Aortic smooth muscle cell (primary cell): ENCODE data around the gene CLEC4C. TPM values are rescaled to one million over a fixed set of nuclear protein-coding genes. Genes with fewer than 3 reads are reported as not detected.

Experiments used
- total RNA-seq: library from RNA; depleted of rRNA; stranded (reverse); fragments of >200 nt; gene quantifications from 2 replicates; pipeline ENCODE4 v1.2.3, GENCODE V29; 2014

CLEC4C gene
- total RNA-seq = not detected in 2 replicates

GRCh38 chr12:7747246-7747645 lies at the start of gene CLEC4C:
TSS of gene CLEC4C (minus strand) at chr12:7747375. CDS start at chr12:7747348, 27 bp downstream.

DNA sequence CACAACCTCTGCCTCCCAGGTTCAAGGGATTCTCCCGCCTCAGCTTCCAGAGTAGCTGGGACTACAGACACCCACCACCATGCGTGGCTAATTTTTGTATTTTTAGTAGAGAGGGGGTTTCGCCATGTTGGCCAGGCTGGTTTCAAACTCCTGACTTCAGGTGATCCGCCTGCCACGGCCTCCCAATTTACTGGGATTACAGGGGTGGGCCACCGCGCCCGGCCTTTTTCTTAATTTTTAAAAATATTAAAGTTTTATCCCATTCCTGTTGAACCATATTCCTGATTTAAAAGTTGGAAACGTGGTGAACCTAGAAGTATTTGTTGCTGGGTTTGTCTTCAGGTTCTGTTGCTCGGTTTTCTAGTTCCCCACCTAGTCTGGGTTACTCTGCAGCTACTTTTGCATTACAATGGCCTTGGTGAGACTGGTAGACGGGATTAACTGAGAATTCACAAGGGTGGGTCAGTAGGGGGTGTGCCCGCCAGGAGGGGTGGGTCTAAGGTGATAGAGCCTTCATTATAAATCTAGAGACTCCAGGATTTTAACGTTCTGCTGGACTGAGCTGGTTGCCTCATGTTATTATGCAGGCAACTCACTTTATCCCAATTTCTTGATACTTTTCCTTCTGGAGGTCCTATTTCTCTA lies 41.8 kb upstream of the CLEC4C start, which contains the start of gene NANOG:
NANOG (plus strand) TSS at position 519 of the 645 bp plus-strand sequence. CDS start 213 bp downstream, outside the sequence.

DNA sequence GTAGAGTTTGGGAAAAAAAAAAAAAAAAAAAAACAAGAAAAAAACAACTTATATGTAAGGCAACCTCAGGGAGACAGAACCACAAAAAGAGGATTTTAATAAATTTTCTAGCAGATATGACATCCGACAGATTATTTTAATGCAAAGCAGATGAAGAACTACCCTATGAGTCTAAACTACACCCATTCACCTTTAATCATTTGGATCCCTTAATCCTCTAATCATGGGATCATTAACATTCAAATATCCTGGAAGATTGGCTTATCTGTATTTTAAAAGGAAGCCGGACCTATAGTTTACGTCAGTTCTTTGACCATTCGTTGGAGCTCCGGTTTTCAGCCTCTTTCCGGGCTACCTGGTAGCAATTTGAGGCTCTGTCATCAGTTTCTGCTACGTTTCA lies 36.0 kb downstream of the CLEC4C start, which contains the start of gene DPPA3:
DPPA3 (plus strand) TSS at position 301 of the 400 bp plus-strand sequence. CDS start 138 bp downstream, outside the sequence.

DNA sequence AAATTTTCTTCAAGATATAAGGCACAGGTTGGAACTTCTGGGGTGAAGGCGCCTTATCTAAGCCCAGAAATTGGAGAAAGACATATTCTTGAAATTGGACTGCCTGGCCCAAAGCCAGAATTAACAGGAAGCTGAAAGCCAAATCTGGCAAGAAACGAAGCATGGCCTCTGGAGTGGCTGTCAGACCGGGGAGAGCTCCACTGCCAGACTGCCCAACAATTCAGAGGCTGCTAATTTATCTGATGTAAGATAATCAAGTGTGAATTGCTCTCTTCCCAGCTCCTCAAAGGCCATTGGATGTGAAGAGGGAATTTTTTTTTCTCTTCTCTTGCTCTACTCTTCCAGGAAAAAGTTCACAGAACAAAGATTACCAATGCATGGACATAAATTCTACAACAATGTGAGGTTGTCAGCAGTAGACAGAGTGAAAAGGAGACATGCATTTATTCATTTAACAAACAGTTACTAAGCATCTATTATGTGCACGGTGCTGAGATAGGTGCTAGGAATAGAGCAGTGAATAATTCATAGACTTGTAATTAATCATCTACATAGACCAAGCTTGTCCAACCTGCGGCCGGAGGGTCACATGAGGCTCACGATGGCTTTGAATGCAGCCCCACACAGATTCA lies 51.5 kb downstream of the CLEC4C start, which contains the start of gene GDF3:
GDF3 (minus strand) TSS at position 210 of the 632 bp plus-strand sequence; CDS start at position 163, 47 bp downstream.

Other genes with a start within 250 kb of the CLEC4C start
- gene CD163, start 243.6 kb downstream of the CLEC4C start, total RNA-seq = under 0.01 TPM in 1 of 2 replicates, not detected in the other
- gene APOBEC1, start 81.5 kb downstream of the CLEC4C start, total RNA-seq = not detected in 2 replicates
- gene GDF3, start 51.6 kb downstream of the CLEC4C start, total RNA-seq = not detected in 2 replicates
- not detected in 2 replicates for gene DPPA3, start 35.9 kb downstream of the CLEC4C start, total RNA-seq
- gene NANOGNB, start 17.8 kb upstream of the CLEC4C start, total RNA-seq = not detected in 2 replicates
- not detected in 2 replicates for gene NANOG, start 42.0 kb upstream of the CLEC4C start, total RNA-seq
- gene SLC2A14, start 125.5 kb upstream of the CLEC4C start, total RNA-seq = 0.31 TPM in 1 of 2 replicates, not detected in the other
- gene SLC2A3, start 188.8 kb upstream of the CLEC4C start, total RNA-seq = 36.7 and 47.7 TPM in 2 replicates